Mammary epithelial cell (primary cell): Measurements from ENCODE around the gene MRPS35.

ENCODE experiments used
- CTCF ChIP-seq, 2 donors: IDR thresholded peaks in 1 of 2; conservative IDR thresholded peaks in 1 of 2; 2 replicates each; pipeline ENCODE4 v1.5.1; 2011 to 2012; ENCODE audit warnings: inconsistent platforms in 2 of 2, low read length in 2 of 2, mild to moderate bottlenecking in 2 of 2, control low read depth in 1 of 2, low read depth in 1 of 2; ENCODE audit not compliant: insufficient read depth in 1 of 2; ENCODE audit errors: extremely low read depth in 1 of 2
- EZH2 ChIP-seq: IDR thresholded peaks from 2 replicates; pipeline ENCODE4 v1.6.1; 2012; ENCODE audit warnings: low read length, inconsistent platforms, borderline replicate concordance

GRCh38 chr12:27709212-27709931, 1.3 kb upstream of the MRPS35 start:
- TF ChIP-seq CTCF (conservative IDR thresholded peaks at IDR 0.05 in 1 of 2, IDR thresholded peaks at IDR 0.05 in 1 of 2; ENCODE audit: extremely low read depth in 1 of 2, insufficient read depth in 1 of 2, low read depth in 1 of 2, low read length in 2 of 2) (no peak), EZH2 (no peak)
